NCI-H1417 (cell line): ENCODE results near the gene CEP112.

ENCODE experiments used
- DNase-seq, 3 experiments: peaks; one replicate each; lab custom pipeline; 2025; lab: John Stamatoyannopoulos, UW

The CEP112 gene

GRCh38 chr17:66191593-66192377 is at the start of gene CEP112:
TSS of gene CEP112 (minus strand) at chr17:66192133.
- peak; percentile 91 to 94 (median 93) for DNase-seq

- DNase-seq = no peak
These were observed 48.7 kb upstream of the CEP112 start for GRCh38 chr17:66240630-66241029.

- DNase-seq = no peak
These were observed 48.1 kb upstream of the CEP112 start for GRCh38 chr17:66240013-66240412.

GRCh38 chr17:66235377-66235994 is 43.6 kb upstream of the CEP112 start:
- DNase-seq = no peak

GRCh38 chr17:66234611-66235010 is 42.7 kb upstream of the CEP112 start:
- no peak for DNase-seq

GRCh38 chr17:66233023-66233753 is 41.3 kb upstream of the CEP112 start:
- DNase-seq = peak in 1 of 3 experiments; percentile 4

- no peak for DNase-seq
These were observed 39.1 kb upstream of the CEP112 start for GRCh38 chr17:66230922-66231591.

GRCh38 chr17:66229783-66230538 is 38.0 kb upstream of the CEP112 start:
- no peak for DNase-seq

GRCh38 chr17:66228887-66229782 is 37.2 kb upstream of the CEP112 start, which contains the start of gene APOH:
TSS of gene APOH (minus strand) at chr17:66229415. CDS start at chr17:66229379, 36 bp downstream.
- DNase-seq = no peak

- no peak for DNase-seq
These were observed 35.5 kb upstream of the CEP112 start for GRCh38 chr17:66227212-66228045.

GRCh38 chr17:66222798-66223350 is 30.9 kb upstream of the CEP112 start:
- DNase-seq = no peak

GRCh38 chr17:66221755-66222530 is 30.0 kb upstream of the CEP112 start:
- DNase-seq = no peak

- DNase-seq = no peak
These were observed 29.4 kb upstream of the CEP112 start for GRCh38 chr17:66221343-66221742.

GRCh38 chr17:66220079-66220835 is 28.3 kb upstream of the CEP112 start:
- DNase-seq = no peak

- no peak for DNase-seq
These were observed 23.6 kb upstream of the CEP112 start for GRCh38 chr17:66215529-66215911.

GRCh38 chr17:66214884-66215528 is 23.1 kb upstream of the CEP112 start:
- DNase-seq = peak; percentile 8 to 83 (median 41)
